GM12891 (cell line): ENCODE data around the gene WDR26.

Experiments
- POLR2A ChIP-seq: IDR thresholded peaks from 2 replicates; pipeline ENCODE4 v1.6.1; 2011; ENCODE audit warnings: low read depth, low read length, control low read depth
- POLR2AphosphoS5 ChIP-seq: IDR thresholded peaks from 2 replicates; pipeline ENCODE4 v1.6.1; 2011; ENCODE audit warnings: low read depth, low read length, control low read depth
- POU2F2 ChIP-seq: IDR thresholded peaks from 2 replicates; pipeline ENCODE4 v1.6.1; 2011; ENCODE audit warnings: low read depth, mild to moderate bottlenecking, control low read depth, low read length, moderate library complexity
- SPI1 ChIP-seq: IDR thresholded peaks from 2 replicates; pipeline ENCODE4 v1.6.1; 2011; ENCODE audit warnings: low read depth, low read length, control low read depth

- no peak for TF ChIP-seq SPI1
- no peak for TF ChIP-seq POLR2AphosphoS5
- no peak for TF ChIP-seq POU2F2
- no peak for TF ChIP-seq POLR2A
Measured at GRCh38 chr1:224383218-224383617, 51.4 kb downstream of the WDR26 start.
